Coronary artery (tissue), 2 donors: ENCODE measurements around the gene SEZ6L.

Source experiments
- DNase-seq: peaks from one replicate; pipeline ENCODE4 v3.0.0-alpha.2; 2017; ENCODE audit warnings: low spot score
- H3K27ac ChIP-seq, 2 donors: fragments of 200-600 bp; sonication (generic); one replicate each; pipeline ENCODE4 v1.5.1; 2016 to 2019
- H3K4me3 ChIP-seq: fragments of 200-600 bp; sonication (generic); 2 replicates; pipeline ENCODE4 v1.5.1; 2016; ENCODE audit warnings: mild to moderate bottlenecking, moderate library complexity
- TF ChIP-seq, protein P1 (sequence below): fragments of 200-600 bp; sonication (generic); IDR thresholded peaks from one replicate; pipeline ENCODE4 v1.5.1; 2019; ENCODE audit warnings: antibody characterized with exemption

Gene SEZ6L

DNA sequence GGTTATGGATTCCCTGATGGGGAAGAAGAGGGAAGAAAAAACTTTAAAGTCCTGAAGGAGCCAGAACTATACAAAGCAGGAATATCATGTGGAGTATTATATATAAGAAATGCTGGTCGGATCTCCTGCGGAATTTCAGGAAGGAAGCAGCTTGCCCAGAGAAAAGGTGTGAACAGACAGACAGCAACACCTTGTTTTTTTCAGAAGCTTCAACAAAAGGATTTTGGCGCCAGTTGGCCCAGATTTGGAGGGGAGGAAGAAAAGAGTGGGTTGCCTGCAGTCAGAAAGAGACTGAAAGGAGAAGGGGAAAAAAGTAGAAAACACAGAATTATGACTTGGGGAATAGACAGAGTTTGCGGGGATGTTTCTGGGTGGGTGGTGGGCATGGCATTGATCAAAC is 45.2 kb downstream of the SEZ6L start:
- peak; percentile 8 for DNase-seq
- no peak overlapping the region for H3K4me3 ChIP-seq

DNA sequence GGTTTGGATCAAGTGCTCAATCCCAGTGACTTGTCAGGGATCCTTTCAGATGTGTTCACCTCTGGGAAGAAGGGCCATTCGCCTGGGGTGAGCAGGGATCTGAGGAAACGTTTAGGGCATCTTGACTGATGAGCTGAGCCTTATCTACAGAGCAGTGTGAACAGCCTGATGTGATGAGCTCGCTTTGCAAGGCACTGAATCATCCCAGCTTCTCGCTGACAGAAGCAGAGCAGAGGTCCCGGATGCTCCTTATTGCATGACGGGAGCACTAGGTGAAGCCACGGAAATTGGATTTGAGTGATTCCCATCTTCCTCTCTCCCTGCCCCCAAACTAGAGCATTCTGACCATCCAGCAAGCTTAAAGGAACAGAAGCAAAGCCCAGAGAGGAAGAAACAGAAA is 46.5 kb downstream of the SEZ6L start:
- DNase-seq = no peak
- no peak overlapping the region for H3K4me3 ChIP-seq
- TF ChIP-seq, protein P1, sequence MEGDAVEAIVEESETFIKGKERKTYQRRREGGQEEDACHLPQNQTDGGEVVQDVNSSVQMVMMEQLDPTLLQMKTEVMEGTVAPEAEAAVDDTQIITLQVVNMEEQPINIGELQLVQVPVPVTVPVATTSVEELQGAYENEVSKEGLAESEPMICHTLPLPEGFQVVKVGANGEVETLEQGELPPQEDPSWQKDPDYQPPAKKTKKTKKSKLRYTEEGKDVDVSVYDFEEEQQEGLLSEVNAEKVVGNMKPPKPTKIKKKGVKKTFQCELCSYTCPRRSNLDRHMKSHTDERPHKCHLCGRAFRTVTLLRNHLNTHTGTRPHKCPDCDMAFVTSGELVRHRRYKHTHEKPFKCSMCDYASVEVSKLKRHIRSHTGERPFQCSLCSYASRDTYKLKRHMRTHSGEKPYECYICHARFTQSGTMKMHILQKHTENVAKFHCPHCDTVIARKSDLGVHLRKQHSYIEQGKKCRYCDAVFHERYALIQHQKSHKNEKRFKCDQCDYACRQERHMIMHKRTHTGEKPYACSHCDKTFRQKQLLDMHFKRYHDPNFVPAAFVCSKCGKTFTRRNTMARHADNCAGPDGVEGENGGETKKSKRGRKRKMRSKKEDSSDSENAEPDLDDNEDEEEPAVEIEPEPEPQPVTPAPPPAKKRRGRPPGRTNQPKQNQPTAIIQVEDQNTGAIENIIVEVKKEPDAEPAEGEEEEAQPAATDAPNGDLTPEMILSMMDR = no peak
- H3K27ac ChIP-seq = no peak overlapping the region

More for the DNA sequence above, 45.2 kb downstream of the SEZ6L start:
- TF ChIP-seq, protein P1 = no peak
- H3K27ac ChIP-seq = no peak overlapping the region

DNA sequence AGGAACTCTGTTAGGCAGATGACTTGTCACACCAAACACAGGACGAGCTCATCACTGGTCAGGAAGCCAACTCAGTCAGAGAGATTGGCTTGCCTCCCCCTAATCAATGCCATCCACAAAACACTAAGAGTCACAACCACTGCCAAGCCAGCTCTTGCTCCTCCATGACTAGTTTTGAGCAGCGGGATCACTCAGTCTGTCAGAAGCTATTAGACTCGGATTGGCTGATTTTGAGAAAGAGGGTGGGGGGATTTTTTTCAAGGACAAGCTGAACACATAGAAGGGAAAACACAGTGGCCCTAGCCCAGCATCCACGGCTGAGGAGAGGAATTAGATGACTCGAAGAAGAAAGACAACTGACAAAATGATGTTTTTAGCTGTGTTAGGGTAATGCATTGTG is 55.9 kb downstream of the SEZ6L start:
- TF ChIP-seq, protein P1 = no peak
- peak; percentile 17 for DNase-seq
- Histone ChIP-seq H3K27ac (no peak overlapping the region), H3K4me3 (no peak overlapping the region)

DNA sequence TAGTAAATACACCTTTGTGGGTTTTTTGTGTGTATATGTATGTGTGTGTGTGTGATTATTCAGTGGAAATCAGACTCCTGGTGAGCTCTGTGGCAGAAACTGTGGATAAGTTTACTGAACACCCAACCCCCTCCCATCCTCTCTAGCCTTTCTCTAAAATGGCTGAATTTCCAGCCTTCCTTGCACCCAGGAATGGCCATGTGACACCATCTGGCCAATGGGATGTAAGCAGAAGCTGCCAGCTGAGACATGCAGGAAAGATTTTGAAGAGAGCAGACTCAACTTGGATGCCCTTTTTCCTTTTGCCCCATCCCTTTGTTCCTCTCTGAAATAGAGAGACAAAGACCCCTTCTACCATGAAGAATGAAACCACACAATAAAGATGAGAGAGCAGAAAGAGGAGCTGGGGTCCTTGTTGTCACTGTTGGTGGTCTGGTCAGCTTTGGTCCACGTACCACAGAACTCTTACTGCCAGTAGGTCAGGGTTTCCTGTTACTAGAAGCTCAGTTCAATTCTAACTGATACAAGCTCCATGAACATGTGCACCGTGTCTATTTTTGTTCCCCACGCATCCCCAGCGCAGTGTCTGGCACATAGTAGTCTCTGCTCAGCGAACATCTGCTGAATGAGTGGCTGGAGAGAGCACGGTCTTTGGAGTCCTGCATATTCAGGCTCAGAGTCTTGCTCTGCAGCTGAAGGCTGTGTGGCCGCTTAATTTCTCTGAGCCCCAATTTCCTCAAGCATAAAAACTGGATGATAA is 57.5 kb downstream of the SEZ6L start:
- H3K27ac ChIP-seq = no peak overlapping the region
- TF ChIP-seq, protein P1 = no peak
- peak; percentile 12 for DNase-seq
- H3K4me3 ChIP-seq = no peak overlapping the region

DNA sequence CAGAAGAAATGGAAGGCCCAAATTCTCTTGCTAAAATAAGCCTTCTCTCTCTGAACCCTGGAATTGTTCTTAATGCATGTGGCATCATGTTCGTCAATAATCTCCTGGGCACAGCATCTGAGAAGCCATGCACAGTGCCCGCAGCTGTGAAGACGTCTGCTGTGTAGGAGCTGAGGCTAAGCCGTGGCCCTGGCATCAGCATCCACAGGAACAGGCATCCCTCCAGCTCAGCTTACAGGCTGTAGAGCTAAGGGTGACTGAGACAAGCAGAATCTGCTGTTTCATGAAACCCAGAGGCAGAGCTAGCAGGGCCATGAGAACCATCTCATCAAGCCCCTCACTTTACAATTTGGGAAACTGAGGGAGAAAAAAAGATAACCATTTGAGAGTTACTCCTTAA is 60.6 kb downstream of the SEZ6L start:
- H3K27ac ChIP-seq = no peak overlapping the region
- peak; percentile 9 for DNase-seq
- TF ChIP-seq, protein P1 = no peak
- no peak overlapping the region for H3K4me3 ChIP-seq

DNA sequence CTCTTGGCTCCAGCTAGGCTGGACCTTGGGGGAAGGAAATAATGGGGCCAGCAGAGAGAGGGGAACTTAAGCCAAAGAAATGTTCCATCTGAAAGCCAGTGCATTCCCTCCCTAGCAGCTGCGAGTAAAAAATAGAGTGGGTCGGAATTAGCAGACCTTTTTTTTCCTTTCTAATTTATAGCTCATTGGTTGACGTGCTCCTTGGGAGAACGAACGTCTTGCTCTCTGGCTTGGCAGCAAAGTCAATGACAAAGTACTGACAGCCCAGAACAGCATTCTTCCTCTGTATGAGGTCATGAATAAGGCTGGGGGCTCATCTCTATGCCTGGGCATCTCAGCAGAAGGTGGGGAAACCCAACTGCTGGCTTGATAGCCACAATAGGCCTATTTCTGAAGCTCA is 65.0 kb downstream of the SEZ6L start:
- no peak for DNase-seq
- TF ChIP-seq, protein P1 = no peak
- Histone ChIP-seq H3K4me3 (no peak overlapping the region), H3K27ac (no peak overlapping the region)

DNA sequence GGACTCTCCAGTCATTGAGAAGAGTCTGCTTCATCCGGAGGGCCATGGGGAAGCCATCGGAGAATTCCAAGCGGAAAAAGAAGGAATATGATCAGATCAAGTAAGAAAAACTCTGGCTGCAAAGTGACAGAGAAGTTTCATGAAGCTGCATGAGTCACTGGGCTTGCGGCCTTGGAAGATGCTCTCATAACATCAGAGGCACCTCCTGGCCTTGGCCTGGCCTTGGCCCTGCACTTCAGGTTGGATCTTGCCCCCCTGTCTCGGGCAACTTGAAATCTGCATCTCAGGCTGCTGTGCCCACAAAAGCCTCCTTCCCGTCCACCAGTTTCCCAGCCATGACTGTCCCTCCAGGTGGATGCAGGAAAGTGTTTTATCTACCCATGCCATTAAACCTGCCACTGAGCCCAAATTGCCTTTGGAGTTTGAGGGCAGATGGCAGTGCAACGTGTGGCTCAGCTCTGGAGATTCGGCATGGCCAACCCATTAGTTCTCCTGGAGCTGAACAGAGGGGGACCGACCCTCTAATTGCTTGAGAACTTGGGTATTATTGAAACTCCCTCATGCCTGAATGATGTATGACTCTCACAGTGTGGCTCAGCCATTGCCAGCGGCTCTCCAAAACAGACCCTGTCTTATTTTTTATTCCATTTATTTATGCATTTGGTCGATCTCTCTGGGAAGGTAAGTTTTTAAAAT is 66.7 kb downstream of the SEZ6L start:
- Histone ChIP-seq H3K27ac (no peak overlapping the region), H3K4me3 (no peak overlapping the region)
- TF ChIP-seq, protein P1 = no peak
- no peak for DNase-seq
